IPS DF 6.9 (cell line): ENCODE results near the gene VWA3A.
"Not testable (repeated sequence)": the region's sequence is repeated elsewhere in the genome, so short reads cannot be mapped to it uniquely, and the experiment has no call there.

Experiments used
- DNase-seq: peaks from one replicate; pipeline ENCODE4 v3.0.0-alpha.2; 2013; ENCODE audit warnings: low read depth, low spot score
- H3K27ac ChIP-seq: one replicate; pipeline ENCODE4 v1.5.1; 2013; ENCODE audit warnings: low read length, control low read depth
- H3K27me3 ChIP-seq: 2 replicates; pipeline ENCODE4 v1.6.1; 2013; ENCODE audit warnings: mild to moderate bottlenecking, low read length; ENCODE audit not compliant: control insufficient read depth, insufficient read depth
- H3K36me3 ChIP-seq: 2 replicates; pipeline ENCODE4 v1.6.1; 2013; ENCODE audit warnings: low read length; ENCODE audit not compliant: control insufficient read depth, insufficient read depth
- H3K4me1 ChIP-seq: 2 replicates; pipeline ENCODE4 v1.6.1; 2013; ENCODE audit warnings: low read length; ENCODE audit not compliant: control insufficient read depth, insufficient read depth
- H3K4me3 ChIP-seq: 2 replicates; pipeline ENCODE4 v1.5.1; 2013; ENCODE audit warnings: mild to moderate bottlenecking, low read length
- H3K9me3 ChIP-seq: 2 replicates; pipeline ENCODE4 v1.6.1; 2013; ENCODE audit warnings: low read length, inconsistent platforms; ENCODE audit not compliant: control insufficient read depth, insufficient read depth
- WGBS: extraction: QIAGEN DNeasy Blood & Tissue Kit; methylation state at CpG from one replicate; pipeline ENCODE4 v1.1.7; 2013; ENCODE audit warnings: mixed read lengths, missing lambda C conversion rate; ENCODE audit not compliant: insufficient read length, insufficient coverage; 5-methylcytosine and 5-hydroxymethylcytosine counted together

Gene VWA3A

GRCh38 chr16:22092143-22092933 is at the start of gene VWA3A:
TSS of gene VWA3A (plus strand) at chr16:22092541. CDS start at chr16:22092638, 97 bp downstream.
- H3K27ac ChIP-seq, result no peak within 1 kb of the TSS
- peak; percentile 35 for DNase-seq
- H3K27me3 ChIP-seq, result peaks cover 2% of the 10 kb centered on the region; the same call in 1 of the 2 replicates
- no peaks in the 10 kb centered on the region for H3K9me3 ChIP-seq
- H3K4me1 ChIP-seq, result 0 out of 2 replicates have a peak, but pooled peaks cover 1% of the 10 kb centered on the region
- H3K36me3 ChIP-seq, result no peaks in the 10 kb centered on the region
- no CpG with 5 or more reads among the region's 9 CpGs for WGBS
- no peak within 1 kb of the TSS for H3K4me3 ChIP-seq

- not testable (repeated sequence) for H3K36me3 ChIP-seq, H3K4me3 ChIP-seq, H3K9me3 ChIP-seq, DNase-seq, H3K27me3 ChIP-seq, H3K4me1 ChIP-seq, H3K27ac ChIP-seq
- no CpG with 5 or more reads among the region's 3 CpGs for WGBS
Observed at GRCh38 chr16:22043882-22044281, 48.5 kb upstream of the VWA3A start.

- H3K9me3 ChIP-seq, H3K4me3 ChIP-seq, DNase-seq, H3K27ac ChIP-seq, H3K4me1 ChIP-seq, H3K36me3 ChIP-seq, H3K27me3 ChIP-seq: not testable (repeated sequence)
- WGBS, result no CpG with 5 or more reads among the region's 5 CpGs
Observed at GRCh38 chr16:22045888-22046287, 46.5 kb upstream of the VWA3A start.

- Histone ChIP-seq H3K4me1 (no peaks in the 10 kb centered on the region), H3K27ac (no peak overlapping the region), H3K27me3 (no peaks in the 10 kb centered on the region), H3K36me3 (no peaks in the 10 kb centered on the region), H3K4me3 (no peak overlapping the region), H3K9me3 (no peaks in the 10 kb centered on the region)
- no peak for DNase-seq
- WGBS, result no CpG with 5 or more reads among the region's 4 CpGs
Observed at GRCh38 chr16:22050963-22051362, 41.4 kb upstream of the VWA3A start.

GRCh38 chr16:22052980-22053379 is 39.4 kb upstream of the VWA3A start:
- Histone ChIP-seq H3K27me3 (no peaks in the 10 kb centered on the region), H3K36me3 (no peaks in the 10 kb centered on the region), H3K27ac (no peak overlapping the region), H3K4me3 (no peak overlapping the region), H3K4me1 (no peaks in the 10 kb centered on the region), H3K9me3 (no peaks in the 10 kb centered on the region)
- DNase-seq, result no peak
- no CpG with 5 or more reads among the region's 6 CpGs for WGBS

GRCh38 chr16:22053921-22054341 is 38.4 kb upstream of the VWA3A start:
- no CpG with 5 or more reads among the region's 4 CpGs for WGBS
- H3K9me3 ChIP-seq, result no peaks in the 10 kb centered on the region
- H3K4me3 ChIP-seq, result no peak overlapping the region
- no peak for DNase-seq
- no peaks in the 10 kb centered on the region for H3K36me3 ChIP-seq
- H3K4me1 ChIP-seq, result no peaks in the 10 kb centered on the region
- H3K27me3 ChIP-seq, result no peaks in the 10 kb centered on the region
- H3K27ac ChIP-seq, result no peak overlapping the region

GRCh38 chr16:22054847-22055590 is 37.3 kb upstream of the VWA3A start:
- no peaks in the 10 kb centered on the region for H3K9me3 ChIP-seq
- WGBS, result no CpG with 5 or more reads among the region's 5 CpGs
- DNase-seq, result no peak
- H3K27me3 ChIP-seq, result no peaks in the 10 kb centered on the region
- no peak overlapping the region for H3K4me3 ChIP-seq
- H3K36me3 ChIP-seq, result no peaks in the 10 kb centered on the region
- no peak overlapping the region for H3K27ac ChIP-seq
- H3K4me1 ChIP-seq, result no peaks in the 10 kb centered on the region

- Histone ChIP-seq H3K36me3 (no peaks in the 10 kb centered on the region), H3K9me3 (no peaks in the 10 kb centered on the region), H3K4me1 (no peaks in the 10 kb centered on the region), H3K27ac (no peak overlapping the region), H3K4me3 (no peak overlapping the region), H3K27me3 (no peaks in the 10 kb centered on the region)
- peak; percentile 22 for DNase-seq
- WGBS, result no CpG with 5 or more reads among the region's 5 CpGs
Observed at GRCh38 chr16:22055881-22056280, 36.5 kb upstream of the VWA3A start.

- no peaks in the 10 kb centered on the region for H3K27me3 ChIP-seq
- DNase-seq, result no peak
- H3K9me3 ChIP-seq, result no peaks in the 10 kb centered on the region
- no peaks in the 10 kb centered on the region for H3K36me3 ChIP-seq
- WGBS, result no CpG with 5 or more reads among the region's 1 CpG
- H3K4me3 ChIP-seq, result no peak overlapping the region
- no peaks in the 10 kb centered on the region for H3K4me1 ChIP-seq
- no peak overlapping the region for H3K27ac ChIP-seq
Observed at GRCh38 chr16:22063888-22064467, 28.4 kb upstream of the VWA3A start.

- no peaks in the 10 kb centered on the region for H3K36me3 ChIP-seq
- no peaks in the 10 kb centered on the region for H3K4me1 ChIP-seq
- H3K27ac ChIP-seq, result no peak overlapping the region
- H3K27me3 ChIP-seq, result no peaks in the 10 kb centered on the region
- WGBS, result no CpG with 5 or more reads among the region's 1 CpG
- no peak overlapping the region for H3K4me3 ChIP-seq
- no peaks in the 10 kb centered on the region for H3K9me3 ChIP-seq
- DNase-seq, result no peak
Observed at GRCh38 chr16:22065252-22065651, 27.1 kb upstream of the VWA3A start.
